Stimulated activated CD8-positive, alpha-beta memory T cell treated with anti-CD3 and anti-CD28 coated beads, Interleukin-12 subunit alpha, Interleukin-12 subunit beta, amount 100 ng/mL, for 1 hour (primary cell): Measurements from ENCODE around the gene NRSN2.
"Not testable (repeated sequence)": the region's sequence is repeated elsewhere in the genome, so short reads cannot be mapped to it uniquely, and the experiment has no call there.

ENCODE experiments used
- DNase-seq: peaks from one replicate; pipeline ENCODE4 v3.0.0-alpha.2; 2020; ENCODE audit warnings: low read depth

The NRSN2 gene

GRCh38 chr20:325045-325888 lies 21.6 kb upstream of the NRSN2 start, which contains the start of gene SOX12:
Gene SOX12 (plus strand): TSS chr20:325552. CDS start chr20:325925, 373 bp downstream.
- peak; percentile 97 for DNase-seq

- DNase-seq: no peak
Observed at GRCh38 chr20:325889-326644, 20.8 kb upstream of the NRSN2 start.

GRCh38 chr20:326645-327185 lies 20.2 kb upstream of the NRSN2 start:
- DNase-seq: no peak

GRCh38 chr20:327186-328026 lies 19.5 kb upstream of the NRSN2 start:
- DNase-seq: peak; percentile 52

GRCh38 chr20:328027-328974 lies 18.6 kb upstream of the NRSN2 start:
- no peak for DNase-seq

GRCh38 chr20:328975-329695 lies 17.8 kb upstream of the NRSN2 start:
- no peak for DNase-seq

- no peak for DNase-seq
Observed at GRCh38 chr20:329851-330232, 17.1 kb upstream of the NRSN2 start.

- DNase-seq: no peak
Observed at GRCh38 chr20:330233-331149, 16.4 kb upstream of the NRSN2 start.

GRCh38 chr20:334578-334977 lies 12.3 kb upstream of the NRSN2 start:
- no peak for DNase-seq

GRCh38 chr20:336040-336439 lies 10.9 kb upstream of the NRSN2 start:
- DNase-seq: not testable (repeated sequence)

- no peak for DNase-seq
Observed at GRCh38 chr20:341682-342081, 5.2 kb upstream of the NRSN2 start.

- no peak for DNase-seq
Observed at GRCh38 chr20:343107-343506, 3.8 kb upstream of the NRSN2 start.

- no peak for DNase-seq
Observed at GRCh38 chr20:346033-346639, 775 bp upstream of the NRSN2 start.

GRCh38 chr20:347317-347639 lies 367 bp downstream of the NRSN2 start:
- no peak for DNase-seq

GRCh38 chr20:347640-348484 lies 951 bp downstream of the NRSN2 start:
- DNase-seq: no peak

GRCh38 chr20:348972-349841 lies 2.3 kb downstream of the NRSN2 start:
- no peak for DNase-seq

- no peak for DNase-seq
Observed at GRCh38 chr20:353166-353565, 6.3 kb downstream of the NRSN2 start.
